Liver (tissue), 3 donors: Measurements from ENCODE around the gene KLHL40.

Experiments
- CTCF ChIP-seq: fragments of 150-350 bp; IDR thresholded peaks from 2 replicates; pipeline ENCODE4 v1.5.1; 2017; ENCODE audit warnings: improper control_type of control experiment, low read depth, low read length; ENCODE audit not compliant: missing input control
- HNF4G ChIP-seq: IDR thresholded peaks from 2 replicates; pipeline ENCODE4 v1.6.1; 2016; ENCODE audit warnings: antibody characterized with exemption
- MAX ChIP-seq: IDR thresholded peaks from 2 replicates; pipeline ENCODE4 v1.6.1; 2016; ENCODE audit warnings: antibody characterized with exemption
- TAF1 ChIP-seq: conservative IDR thresholded peaks from 2 replicates; pipeline ENCODE4 v1.6.1; 2016; ENCODE audit warnings: antibody characterized with exemption, mild to moderate bottlenecking
- donor health status: healthy.
- donor health status: healthy.

GRCh38 chr3:42654331-42655201, 30.8 kb upstream of the KLHL40 start:
- no peak for TF ChIP-seq CTCF
- TF ChIP-seq TAF1 = no peak
- no peak for TF ChIP-seq HNF4G
- TF ChIP-seq MAX = no peak
